Measurements from ENCODE around the gene FBXO22. TPM values are rescaled to one million over a fixed set of nuclear protein-coding genes. Genes with fewer than 3 reads are reported as not detected.

The FBXO22 gene
- total and polyA plus RNA-seq, 2 of the 8 experiments (the other 6 are each of a cell fraction or from before 2014, with no cell fraction given) = 33.2 to 67.3 TPM

GRCh38 chr15:75985971-75986370 lies 82.3 kb downstream of the FBXO22 start:
- Histone ChIP-seq H3K4me2 (ENCODE audit: insufficient read depth in 1 of 2, low read depth in 2 of 2, low read length in 2 of 2) (no peak overlapping the region), H3K4me1 (replicated peaks in 1 of 4; ENCODE audit: control insufficient read depth in 3 of 4, insufficient read depth in 4 of 4, low read length in 3 of 4) (peaks cover 0 to 3% (median 0%) of the 10 kb centered on the region in 4 experiments; a peak in 1 of 7 replicates), H2BK5ac (ENCODE audit: low read depth, low read length) (no peak overlapping the region), H3K4ac (replicated peaks; ENCODE audit: insufficient read length, low read depth, low read length) (no peak overlapping the region), H3K18ac (ENCODE audit: extremely low read depth, low read length) (no peak overlapping the region), H3K79me2 (ENCODE audit: control insufficient read depth in 1 of 2, insufficient read depth in 2 of 2, low read length in 2 of 2) (no peaks in the 10 kb centered on the region), H2BK20ac (ENCODE audit: low read length) (no peak overlapping the region), H2AK5ac (ENCODE audit: low read depth, low read length) (no peak overlapping the region), H3K36me3 (ENCODE audit: control insufficient read depth in 2 of 4, insufficient read depth in 4 of 4, low read length in 3 of 4) (no peaks in the 10 kb centered on the region), H4K91ac (replicated peaks; ENCODE audit: insufficient read length, low read length) (no peak overlapping the region), H3K79me1 (ENCODE audit: low read depth, low read length) (no peaks in the 10 kb centered on the region), H2BK120ac (replicated peaks; ENCODE audit: low read depth, low read length) (no peak overlapping the region), H4K5ac (ENCODE audit: insufficient read length, low read depth, low read length) (no peak overlapping the region), H4K8ac (ENCODE audit: extremely low read depth, insufficient read depth, low read length) (no peak overlapping the region), H3K4me3 (ENCODE audit: extremely low read depth in 1 of 4, insufficient read depth in 2 of 4, low read depth in 3 of 4, low read length in 4 of 4) (no peak overlapping the region), H3K27me3 (replicated peaks in 1 of 4; ENCODE audit: control insufficient read depth in 3 of 4, extremely low read depth in 1 of 4, insufficient read depth in 3 of 4, low read length in 3 of 4) (no peaks in the 10 kb centered on the region), H3K14ac (ENCODE audit: insufficient read length) (no peak overlapping the region), H3K56ac (replicated peaks; ENCODE audit: insufficient read length, low read depth, low read length) (no peak overlapping the region), H3K23me2 (ENCODE audit: low read depth, low read length) (no peaks in the 10 kb centered on the region), H3K9me3 (ENCODE audit: insufficient read depth in 2 of 2, low read depth in 1 of 2, low read length in 1 of 2) (no peaks in the 10 kb centered on the region), H2BK15ac (ENCODE audit: low read length) (no peak overlapping the region), H3K23ac (ENCODE audit: insufficient read length) (no peak overlapping the region), H3K27ac (ENCODE audit: low read depth, low read length) (no peak overlapping the region), H2BK12ac (ENCODE audit: low read depth, low read length) (no peak overlapping the region), H4K20me1 (replicated peaks in 1 of 2; ENCODE audit: control insufficient read depth in 1 of 2, insufficient read depth in 2 of 2, low read length in 2 of 2) (no peaks in the 10 kb centered on the region), H2AFZ (ENCODE audit: low read length) (no peak overlapping the region), H3K9ac (replicated peaks in 1 of 4; ENCODE audit: extremely low read depth in 1 of 4, low read depth in 3 of 4, low read length in 3 of 4) (no peak overlapping the region)
- FAIRE-seq = no peak
- 69% methylated on average over 1 of the region's 1 CpG; no CpG with 5 or more reads in 1 of the 2 experiments for WGBS, 2 experiments (ENCODE audit: extremely low coverage in 1 of 2, insufficient coverage in 1 of 2, insufficient read length in 1 of 2, insufficient replicate concordance in 2 of 2, low coverage in 1 of 2, low lambda C conversion rate in 2 of 2, missing lambda C conversion rate in 1 of 2)
- ChIA-PET POLR2A (ENCODE audit: partially characterized antibody) (no interaction called here), CTCF (ENCODE audit: partially characterized antibody) (interaction anchor here (0.6 kb wide), 1 partner anchor 31 kb away, joined by 3 read pairs; no protein-coding TSS in a partner anchor)
- DNase-seq (ENCODE audit: low read depth in 1 of 2, low spot score in 2 of 2) = no peak
- TF ChIP-seq EZH2 (IDR thresholded peaks at IDR 0.05; ENCODE audit: low read depth, low read length, severe bottlenecking) (no peak), TAF1 (IDR thresholded peaks at IDR 0.05; ENCODE audit: low read depth, low read length) (no peak), JUN (IDR thresholded peaks at IDR 0.05; ENCODE audit: low read depth, low read length) (no peak), BCL11A (IDR thresholded peaks at IDR 0.05; ENCODE audit: low read depth in 2 of 2, low read length in 2 of 2) (no peak), TAF7 (optimal IDR thresholded peaks at IDR 0.05; ENCODE audit: borderline replicate concordance, low read depth, low read length) (no peak), CHD1 (IDR thresholded peaks at IDR 0.05; ENCODE audit: low read depth, low read length) (no peak)
